GM12891 (cell line): ENCODE results near the gene NECTIN2.
A peak's percentile ranks its signal among the peaks of the same experiment; 100 is the strongest.
"Not testable (repeated sequence)": the region's sequence is repeated elsewhere in the genome, so short reads cannot be mapped to it uniquely, and the experiment has no call there.

ENCODE experiments used
- DNase-seq: peaks from one replicate; pipeline ENCODE4 v3.0.0; 2011; ENCODE audit warnings: low spot score; ENCODE audit not compliant: insufficient read length
- FAIRE-seq: peaks from 2 replicates; lab custom pipeline; 2011; peaks lifted over from hg19 to GRCh38; lab: Jason Lieb, UNC
- PAX5 ChIP-seq: IDR thresholded peaks from 2 replicates; pipeline ENCODE4 v1.6.1; 2011; ENCODE audit warnings: low read length, moderate library complexity, mild to moderate bottlenecking; ENCODE audit not compliant: insufficient read depth, severe bottlenecking
- POLR2A ChIP-seq: IDR thresholded peaks from 2 replicates; pipeline ENCODE4 v1.6.1; 2011; ENCODE audit warnings: low read depth, low read length, control low read depth
- POLR2AphosphoS5 ChIP-seq: IDR thresholded peaks from 2 replicates; pipeline ENCODE4 v1.6.1; 2011; ENCODE audit warnings: low read depth, low read length, control low read depth
- POU2F2 ChIP-seq: IDR thresholded peaks from 2 replicates; pipeline ENCODE4 v1.6.1; 2011; ENCODE audit warnings: low read depth, mild to moderate bottlenecking, control low read depth, low read length, moderate library complexity
- SPI1 ChIP-seq: IDR thresholded peaks from 2 replicates; pipeline ENCODE4 v1.6.1; 2011; ENCODE audit warnings: low read depth, low read length, control low read depth
- TAF1 ChIP-seq: IDR thresholded peaks from 2 replicates; pipeline ENCODE4 v1.6.1; 2011; ENCODE audit warnings: low read depth, low read length, control low read depth

The NECTIN2 gene

DNA sequence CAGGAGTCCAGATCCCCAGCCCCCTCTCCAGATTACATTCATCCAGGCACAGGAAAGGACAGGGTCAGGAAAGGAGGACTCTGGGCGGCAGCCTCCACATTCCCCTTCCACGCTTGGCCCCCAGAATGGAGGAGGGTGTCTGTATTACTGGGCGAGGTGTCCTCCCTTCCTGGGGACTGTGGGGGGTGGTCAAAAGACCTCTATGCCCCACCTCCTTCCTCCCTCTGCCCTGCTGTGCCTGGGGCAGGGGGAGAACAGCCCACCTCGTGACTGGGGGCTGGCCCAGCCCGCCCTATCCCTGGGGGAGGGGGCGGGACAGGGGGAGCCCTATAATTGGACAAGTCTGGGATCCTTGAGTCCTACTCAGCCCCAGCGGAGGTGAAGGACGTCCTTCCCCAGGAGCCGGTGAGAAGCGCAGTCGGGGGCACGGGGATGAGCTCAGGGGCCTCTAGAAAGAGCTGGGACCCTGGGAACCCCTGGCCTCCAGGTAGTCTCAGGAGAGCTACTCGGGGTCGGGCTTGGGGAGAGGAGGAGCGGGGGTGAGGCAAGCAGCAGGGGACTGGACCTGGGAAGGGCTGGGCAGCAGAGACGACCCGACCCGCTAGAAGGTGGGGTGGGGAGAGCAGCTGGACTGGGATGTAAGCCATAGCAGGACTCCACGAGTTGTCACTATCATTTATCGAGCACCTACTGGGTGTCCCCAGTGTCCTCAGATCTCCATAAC lies 59.5 kb downstream of the NECTIN2 start, which contains the start of gene APOE:
Gene APOE, plus strand, starts transcription at position 360 of the 724 bp plus-strand sequence. CDS start 829 bp downstream, outside the sequence.
- FAIRE-seq (no peak), DNase-seq (no peak)
- TF ChIP-seq PAX5 (no peak), SPI1 (no peak), POLR2AphosphoS5 (no peak), POU2F2 (no peak), TAF1 (no peak), POLR2A (no peak; the same call in 1 of the 2 replicates)

DNA sequence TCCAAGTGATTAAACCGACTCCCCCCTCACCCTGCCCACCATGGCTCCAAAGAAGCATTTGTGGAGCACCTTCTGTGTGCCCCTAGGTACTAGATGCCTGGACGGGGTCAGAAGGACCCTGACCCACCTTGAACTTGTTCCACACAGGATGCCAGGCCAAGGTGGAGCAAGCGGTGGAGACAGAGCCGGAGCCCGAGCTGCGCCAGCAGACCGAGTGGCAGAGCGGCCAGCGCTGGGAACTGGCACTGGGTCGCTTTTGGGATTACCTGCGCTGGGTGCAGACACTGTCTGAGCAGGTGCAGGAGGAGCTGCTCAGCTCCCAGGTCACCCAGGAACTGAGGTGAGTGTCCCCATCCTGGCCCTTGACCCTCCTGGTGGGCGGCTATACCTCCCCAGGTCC lies 61.5 kb downstream of the NECTIN2 start:
- TF ChIP-seq TAF1 (no peak), POLR2A (no peak), POU2F2 (no peak), SPI1 (no peak), POLR2AphosphoS5 (no peak), PAX5 (no peak)
- no peak for FAIRE-seq
- DNase-seq = no peak

DNA sequence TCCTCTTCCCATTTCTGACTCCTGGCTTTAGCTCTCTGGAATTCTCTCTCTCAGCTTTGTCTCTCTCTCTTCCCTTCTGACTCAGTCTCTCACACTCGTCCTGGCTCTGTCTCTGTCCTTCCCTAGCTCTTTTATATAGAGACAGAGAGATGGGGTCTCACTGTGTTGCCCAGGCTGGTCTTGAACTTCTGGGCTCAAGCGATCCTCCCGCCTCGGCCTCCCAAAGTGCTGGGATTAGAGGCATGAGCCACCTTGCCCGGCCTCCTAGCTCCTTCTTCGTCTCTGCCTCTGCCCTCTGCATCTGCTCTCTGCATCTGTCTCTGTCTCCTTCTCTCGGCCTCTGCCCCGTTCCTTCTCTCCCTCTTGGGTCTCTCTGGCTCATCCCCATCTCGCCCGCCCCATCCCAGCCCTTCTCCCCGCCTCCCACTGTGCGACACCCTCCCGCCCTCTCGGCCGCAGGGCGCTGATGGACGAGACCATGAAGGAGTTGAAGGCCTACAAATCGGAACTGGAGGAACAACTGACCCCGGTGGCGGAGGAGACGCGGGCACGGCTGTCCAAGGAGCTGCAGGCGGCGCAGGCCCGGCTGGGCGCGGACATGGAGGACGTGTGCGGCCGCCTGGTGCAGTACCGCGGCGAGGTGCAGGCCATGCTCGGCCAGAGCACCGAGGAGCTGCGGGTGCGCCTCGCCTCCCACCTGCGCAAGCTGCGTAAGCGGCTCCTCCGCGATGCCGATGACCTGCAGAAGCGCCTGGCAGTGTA lies 62.2 kb downstream of the NECTIN2 start:
- DNase-seq (no peak), FAIRE-seq (no peak)
- TF ChIP-seq PAX5 = no peak
- no peak for TF ChIP-seq POLR2A
- TF ChIP-seq SPI1 = no peak
- TF ChIP-seq POLR2AphosphoS5 = no peak
- TF ChIP-seq POU2F2 = no peak
- no peak for TF ChIP-seq TAF1

DNA sequence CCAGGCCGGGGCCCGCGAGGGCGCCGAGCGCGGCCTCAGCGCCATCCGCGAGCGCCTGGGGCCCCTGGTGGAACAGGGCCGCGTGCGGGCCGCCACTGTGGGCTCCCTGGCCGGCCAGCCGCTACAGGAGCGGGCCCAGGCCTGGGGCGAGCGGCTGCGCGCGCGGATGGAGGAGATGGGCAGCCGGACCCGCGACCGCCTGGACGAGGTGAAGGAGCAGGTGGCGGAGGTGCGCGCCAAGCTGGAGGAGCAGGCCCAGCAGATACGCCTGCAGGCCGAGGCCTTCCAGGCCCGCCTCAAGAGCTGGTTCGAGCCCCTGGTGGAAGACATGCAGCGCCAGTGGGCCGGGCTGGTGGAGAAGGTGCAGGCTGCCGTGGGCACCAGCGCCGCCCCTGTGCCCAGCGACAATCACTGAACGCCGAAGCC lies 62.8 kb downstream of the NECTIN2 start:
- DNase-seq (no peak), FAIRE-seq (no peak)
- TF ChIP-seq PAX5 (no peak), POLR2AphosphoS5 (no peak), POU2F2 (no peak), TAF1 (no peak), POLR2A (no peak), SPI1 (no peak)

DNA sequence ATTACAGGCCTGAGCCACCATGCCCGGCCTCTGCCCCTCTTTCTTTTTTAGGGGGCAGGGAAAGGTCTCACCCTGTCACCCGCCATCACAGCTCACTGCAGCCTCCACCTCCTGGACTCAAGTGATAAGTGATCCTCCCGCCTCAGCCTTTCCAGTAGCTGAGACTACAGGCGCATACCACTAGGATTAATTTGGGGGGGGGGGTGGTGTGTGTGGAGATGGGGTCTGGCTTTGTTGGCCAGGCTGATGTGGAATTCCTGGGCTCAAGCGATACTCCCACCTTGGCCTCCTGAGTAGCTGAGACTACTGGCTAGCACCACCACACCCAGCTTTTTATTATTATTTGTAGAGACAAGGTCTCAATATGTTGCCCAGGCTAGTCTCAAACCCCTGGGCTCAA lies 63.7 kb downstream of the NECTIN2 start:
- TF ChIP-seq SPI1 (no peak), PAX5 (no peak)
- DNase-seq (no peak), FAIRE-seq (no peak)

DNA sequence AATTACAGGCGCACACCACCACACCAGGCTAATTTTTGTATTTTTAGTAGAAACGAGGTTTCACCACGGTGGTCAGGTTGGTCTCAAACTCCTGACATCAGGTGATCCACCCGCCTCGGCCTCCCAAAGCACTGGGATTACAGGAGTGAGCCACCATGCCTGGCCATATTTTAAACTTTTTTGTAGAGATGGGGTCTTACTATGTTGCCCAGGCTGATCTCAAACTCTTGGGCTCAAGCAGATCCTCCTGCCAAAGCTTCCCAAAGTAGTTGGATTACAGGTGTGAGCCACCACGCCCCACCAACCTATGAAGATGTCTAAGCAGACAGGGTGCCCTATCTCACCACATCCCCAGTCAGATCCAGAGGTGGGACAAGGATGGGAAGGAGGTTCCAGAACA lies 65.8 kb downstream of the NECTIN2 start:
- not testable (repeated sequence) for DNase-seq, FAIRE-seq

DNA sequence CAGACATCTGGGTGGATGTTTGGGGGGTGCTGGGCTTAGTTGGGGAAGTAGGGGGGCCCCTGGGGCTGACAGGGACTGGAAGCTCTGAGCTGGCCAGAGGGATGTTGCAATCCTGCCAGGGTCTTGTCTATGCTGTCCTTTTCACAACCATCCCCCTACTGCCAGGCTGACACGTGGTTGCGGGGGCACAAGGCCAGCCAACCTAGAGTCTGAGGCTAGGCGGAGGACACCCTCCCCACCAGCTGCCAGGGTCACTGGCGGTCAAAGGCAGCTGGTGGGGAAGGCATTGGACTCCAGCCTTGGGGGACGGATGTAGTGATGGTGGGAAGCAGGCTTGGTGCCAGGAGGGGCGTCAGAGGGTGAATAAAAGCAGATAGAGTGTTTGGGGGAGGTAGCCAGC lies 66.8 kb downstream of the NECTIN2 start:
- TF ChIP-seq POU2F2 = no peak
- TF ChIP-seq POLR2A = no peak
- no peak for TF ChIP-seq TAF1
- TF ChIP-seq SPI1 = no peak
- no peak for TF ChIP-seq POLR2AphosphoS5
- TF ChIP-seq PAX5 = no peak
- DNase-seq (no peak), FAIRE-seq (no peak)

DNA sequence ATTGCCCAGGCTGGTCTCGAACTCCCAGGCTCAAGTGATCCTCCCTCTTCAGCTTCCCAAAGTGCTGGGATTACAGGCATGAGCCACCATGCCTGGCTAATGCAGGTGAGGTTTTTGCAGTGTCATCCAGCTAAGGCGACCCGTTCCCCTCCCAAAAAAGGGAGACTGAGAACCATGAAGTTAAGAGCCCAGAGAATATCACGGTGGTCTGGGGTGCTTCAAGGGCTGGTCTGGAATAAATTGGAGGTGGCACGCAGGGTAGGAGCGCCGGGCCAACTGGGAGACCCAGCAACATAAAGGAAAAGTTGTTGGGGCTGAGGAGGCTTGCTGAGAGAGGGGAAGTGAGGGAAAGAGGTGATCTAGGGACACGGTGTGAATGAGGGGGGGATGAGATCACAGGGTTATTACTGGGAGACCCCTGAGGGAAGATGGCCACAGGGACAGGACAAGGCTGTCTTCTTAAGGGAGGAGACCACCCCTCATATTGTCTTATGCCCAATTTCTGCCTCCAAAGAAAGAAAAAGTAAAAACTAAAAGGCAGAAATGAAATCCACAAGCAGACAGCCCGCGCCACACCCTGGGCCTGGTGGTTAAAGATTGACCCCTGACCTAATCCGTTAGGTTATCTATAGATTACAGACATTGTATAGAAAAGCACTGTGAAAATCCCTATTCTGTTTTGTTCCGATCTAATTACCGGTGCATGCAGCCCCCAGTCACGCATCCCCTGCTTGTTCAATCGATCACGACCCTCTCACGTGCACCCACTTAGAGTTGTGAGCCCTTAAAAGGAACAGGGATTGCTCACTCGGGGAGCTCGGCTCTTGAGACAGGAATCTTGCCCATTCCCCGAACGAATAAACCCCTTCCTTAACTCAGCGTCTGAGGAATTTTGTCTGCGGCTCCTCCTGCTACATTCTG lies 67.7 kb downstream of the NECTIN2 start:
- not testable (repeated sequence) for FAIRE-seq, DNase-seq

DNA sequence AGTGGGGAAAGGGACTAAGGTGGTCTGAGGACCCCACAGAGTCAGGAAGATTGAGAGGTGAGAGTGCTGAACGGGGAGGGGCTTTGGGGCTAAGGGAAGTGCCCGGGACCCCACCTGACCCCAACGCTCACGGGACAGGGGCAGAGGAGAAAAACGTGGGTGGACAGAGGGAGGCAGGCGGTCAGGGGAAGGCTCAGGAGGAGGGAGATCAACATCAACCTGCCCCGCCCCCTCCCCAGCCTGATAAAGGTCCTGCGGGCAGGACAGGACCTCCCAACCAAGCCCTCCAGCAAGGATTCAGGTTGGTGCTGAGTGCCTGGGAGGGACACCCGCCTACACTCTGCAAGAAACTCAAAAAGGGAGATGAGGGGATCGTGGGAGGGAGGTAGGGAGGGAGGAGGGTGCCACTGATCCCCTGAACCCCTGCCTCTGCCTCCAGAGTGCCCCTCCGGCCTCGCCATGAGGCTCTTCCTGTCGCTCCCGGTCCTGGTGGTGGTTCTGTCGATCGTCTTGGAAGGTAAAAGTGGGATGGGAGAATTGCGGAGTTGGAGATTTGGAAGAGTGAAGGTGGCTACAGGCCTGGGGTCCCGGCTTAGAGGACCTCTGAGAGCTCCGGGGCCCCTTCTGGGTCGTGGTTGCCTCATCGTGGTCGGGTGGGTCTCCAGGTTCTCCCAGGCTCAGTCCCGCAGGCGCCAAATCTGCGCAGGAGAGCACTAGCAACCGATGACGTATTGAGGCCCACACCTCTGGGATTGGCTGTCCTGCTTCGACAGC lies 68.5 kb downstream of the NECTIN2 start, which contains the start of gene APOC1:
Gene APOC1, plus strand, starts transcription at position 176 of the 774 bp plus-strand sequence. Its CDS starts 284 bp downstream, at position 460.
- DNase-seq (peak; percentile 90), FAIRE-seq (peak; percentile 92)
